ENCODE measurements around the gene CRACDL.

Gene CRACDL

GRCh38 chr2:98924038-98924830 lies 11.8 kb downstream of the CRACDL start:
- no peak for DNase-seq

- DNase-seq: no peak
Measured at GRCh38 chr2:98923244-98923940, 12.6 kb downstream of the CRACDL start.

GRCh38 chr2:98921062-98921461 lies 15.0 kb downstream of the CRACDL start:
- no peak for DNase-seq

- no peak for DNase-seq
Measured at GRCh38 chr2:98917031-98917471, 19.0 kb downstream of the CRACDL start.

- DNase-seq: no peak
Measured at GRCh38 chr2:98915751-98916358, 20.2 kb downstream of the CRACDL start.

DNA sequence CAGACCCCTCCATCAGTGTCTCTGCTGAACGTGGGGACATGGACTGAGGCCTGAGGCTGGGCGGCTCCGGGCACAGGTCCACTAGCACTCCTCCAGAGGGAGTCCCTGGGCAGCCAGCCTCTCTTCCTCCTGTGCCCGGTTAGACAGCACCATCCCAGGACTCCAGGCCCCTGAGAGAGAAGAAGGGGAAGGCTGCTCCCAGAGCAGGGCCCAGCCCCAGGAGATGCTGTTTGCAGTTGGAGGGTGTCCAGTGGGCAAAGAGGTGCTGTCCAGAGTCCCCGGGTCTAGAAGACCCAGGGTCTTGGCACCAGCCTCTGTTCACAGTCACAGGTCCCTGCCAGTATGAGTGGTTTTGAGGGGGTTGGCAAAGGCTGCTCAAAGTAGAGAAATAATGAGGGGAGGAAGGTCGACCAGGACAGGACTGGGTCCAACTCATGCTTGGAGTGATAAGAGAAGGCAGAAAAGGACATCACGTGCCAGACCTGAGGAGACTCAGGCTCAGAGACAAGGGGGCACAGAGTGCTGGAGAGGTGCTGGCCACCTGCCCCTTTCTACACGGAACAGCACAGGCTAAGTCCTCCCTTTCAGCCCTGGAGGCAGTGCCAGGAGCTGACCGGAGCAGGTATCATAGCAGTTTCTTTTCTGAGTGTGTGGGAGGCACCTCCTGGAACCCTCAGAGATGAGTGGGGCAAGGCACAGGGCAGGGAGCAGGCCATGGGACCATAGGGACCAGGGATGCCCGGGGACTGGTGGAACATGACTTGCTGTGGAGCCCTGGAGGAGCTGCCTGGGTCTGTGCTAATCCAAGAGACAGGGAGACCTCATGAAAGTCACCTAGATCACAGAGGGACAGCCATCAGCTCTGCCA lies 21.1 kb downstream of the CRACDL start:
- no peak for DNase-seq

DNA sequence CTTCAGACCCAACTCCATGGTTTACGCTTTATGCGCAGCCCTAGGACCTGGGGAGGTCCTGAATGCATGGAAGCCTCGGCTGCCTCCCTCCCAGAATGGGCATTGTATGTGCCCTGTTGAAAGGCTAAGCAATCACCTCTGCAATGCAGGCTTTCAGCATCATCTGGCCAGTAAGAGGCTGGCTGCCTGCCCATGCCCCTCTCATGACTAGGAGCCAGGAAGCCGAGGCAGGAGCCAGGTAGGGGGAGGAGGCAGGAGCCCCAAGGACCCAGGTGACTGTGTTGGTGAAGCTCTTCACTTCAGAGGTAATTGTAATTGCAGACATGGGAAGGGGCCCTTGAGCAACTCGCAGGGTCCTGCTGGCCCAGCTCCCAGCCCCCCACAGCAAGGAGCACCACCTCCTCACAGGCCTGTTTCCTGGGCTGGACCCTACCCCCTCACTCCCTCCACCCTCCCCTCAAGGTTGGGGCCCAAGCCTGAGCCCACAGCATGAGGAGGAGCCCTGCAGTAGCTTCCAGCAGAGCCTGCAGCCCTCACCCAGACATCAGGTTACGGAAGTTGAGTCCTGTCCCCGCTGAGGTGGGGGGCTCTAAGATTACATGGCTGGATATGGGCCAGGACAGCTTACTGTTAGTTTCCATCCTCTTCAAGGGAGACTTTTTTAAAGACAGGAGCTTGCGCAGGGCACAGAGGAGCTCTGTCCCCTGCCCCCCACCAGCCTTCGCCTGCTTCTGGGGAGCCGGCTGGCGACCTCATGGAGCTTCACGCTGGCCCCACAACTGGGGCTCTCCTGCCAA lies 21.9 kb downstream of the CRACDL start:
- no peak for DNase-seq

- no peak for DNase-seq
Measured at GRCh38 chr2:98912957-98913915, 22.8 kb downstream of the CRACDL start.

DNA sequence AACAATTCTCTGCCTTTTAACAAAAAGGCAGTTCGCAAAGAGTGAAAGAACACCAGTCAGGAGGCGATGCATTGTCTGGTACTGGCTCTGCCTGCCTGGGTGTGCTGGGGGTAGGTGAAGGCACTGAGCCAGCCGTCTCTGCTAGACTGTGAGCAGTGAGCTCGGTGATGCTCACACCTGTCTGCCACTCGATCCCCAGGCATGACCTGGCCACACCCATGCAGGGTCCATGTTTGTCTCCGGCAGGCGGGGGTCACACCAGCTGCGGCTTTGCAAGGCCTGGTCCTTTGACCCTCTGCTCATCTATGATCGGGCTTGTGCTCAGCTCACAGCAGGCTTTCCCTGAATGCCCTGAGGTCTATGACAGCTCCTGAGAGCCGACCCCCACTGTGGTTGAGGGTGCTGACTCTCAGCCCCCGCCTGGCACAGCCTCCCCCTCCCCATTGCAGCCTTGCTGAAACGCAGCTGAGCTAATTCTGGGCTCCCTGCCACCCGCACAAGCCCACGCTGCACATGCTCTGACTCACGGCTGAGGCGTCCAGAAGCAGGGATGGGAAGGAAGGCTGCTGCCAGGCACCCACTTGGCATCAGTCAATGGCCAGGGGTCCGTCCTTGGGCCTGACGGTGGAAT lies 23.7 kb downstream of the CRACDL start:
- DNase-seq: no peak

GRCh38 chr2:98911376-98912154 lies 24.5 kb downstream of the CRACDL start:
- DNase-seq: peak; percentile 12

DNA sequence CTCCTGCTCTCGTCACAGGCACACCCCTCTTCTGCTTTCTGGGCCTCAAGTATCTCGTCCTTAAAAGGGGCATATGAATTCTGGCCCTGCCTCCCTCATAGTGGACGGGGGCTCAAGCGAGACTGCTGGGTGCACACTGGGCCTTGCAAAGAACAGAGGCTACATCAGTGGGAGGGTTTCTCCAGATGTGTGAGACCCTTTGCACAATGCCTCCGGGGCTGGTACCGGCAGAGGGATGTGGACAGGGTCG lies 25.0 kb downstream of the CRACDL start:
- no peak for DNase-seq

- DNase-seq: no peak
Measured at GRCh38 chr2:98910349-98911125, 25.5 kb downstream of the CRACDL start.

- no peak for DNase-seq
Measured at GRCh38 chr2:98909317-98910211, 26.5 kb downstream of the CRACDL start.

DNA sequence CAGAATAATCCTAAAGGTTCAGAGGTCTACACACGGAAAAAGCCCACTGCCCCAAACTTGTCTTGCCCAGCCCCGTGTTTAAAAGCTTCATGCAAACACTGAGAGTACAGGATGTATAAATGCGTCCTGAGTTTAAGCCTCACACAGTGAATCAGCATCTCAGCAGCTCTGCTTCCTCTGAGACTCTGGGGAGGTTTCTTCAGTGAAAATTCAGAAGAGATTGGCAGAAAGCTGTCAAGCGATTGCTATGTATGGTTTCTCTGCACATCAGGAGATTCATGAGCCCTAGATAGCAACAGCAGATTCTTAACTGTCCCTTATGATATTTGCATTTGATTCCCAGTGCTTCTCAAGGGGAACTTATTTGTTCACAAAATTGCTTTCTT lies 27.1 kb downstream of the CRACDL start:
- DNase-seq: no peak

DNA sequence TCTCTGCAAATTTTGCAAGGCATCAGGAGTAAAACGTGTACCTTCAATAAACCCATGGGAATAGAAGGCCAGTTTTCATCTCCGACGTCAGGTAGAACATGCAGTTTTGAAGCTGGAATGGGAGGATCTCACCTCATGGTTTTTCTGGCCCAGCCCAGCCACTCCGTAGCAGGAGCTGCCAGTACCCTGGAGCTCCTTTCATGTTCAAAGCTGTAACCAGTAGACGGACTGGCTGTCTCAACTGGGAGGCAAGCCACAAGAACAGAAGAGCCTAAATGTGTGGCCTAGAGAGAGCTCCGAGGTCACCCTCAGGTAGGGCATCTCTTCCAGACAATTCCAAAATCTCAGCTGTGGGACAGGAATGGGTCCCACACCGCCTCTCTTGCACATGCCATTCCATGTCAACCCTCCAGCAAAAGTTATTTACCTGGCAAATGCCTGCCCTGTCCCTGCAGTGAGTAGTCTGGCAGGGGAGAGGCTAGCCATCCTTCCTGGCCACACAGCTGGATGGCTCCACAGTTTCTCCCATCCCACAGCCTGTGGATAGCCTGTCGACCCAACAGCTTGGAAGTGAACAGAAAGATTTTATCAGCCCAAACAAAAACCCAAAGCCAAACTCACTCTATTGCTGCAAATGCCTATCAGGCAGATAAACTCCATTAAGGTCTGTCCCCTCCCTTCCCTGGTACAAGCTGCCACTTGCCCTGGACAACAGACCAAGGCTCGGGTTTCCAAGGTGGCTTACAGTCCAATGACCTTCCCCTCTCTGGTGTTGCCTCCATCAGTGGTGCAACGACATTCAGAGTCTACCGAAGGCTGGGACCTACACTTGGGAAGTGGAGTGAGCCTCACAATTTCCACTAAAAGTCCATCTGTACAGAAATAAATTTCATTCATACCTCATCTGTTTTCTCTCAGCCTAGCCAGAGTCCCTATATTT lies 27.8 kb downstream of the CRACDL start:
- DNase-seq: no peak

DNA sequence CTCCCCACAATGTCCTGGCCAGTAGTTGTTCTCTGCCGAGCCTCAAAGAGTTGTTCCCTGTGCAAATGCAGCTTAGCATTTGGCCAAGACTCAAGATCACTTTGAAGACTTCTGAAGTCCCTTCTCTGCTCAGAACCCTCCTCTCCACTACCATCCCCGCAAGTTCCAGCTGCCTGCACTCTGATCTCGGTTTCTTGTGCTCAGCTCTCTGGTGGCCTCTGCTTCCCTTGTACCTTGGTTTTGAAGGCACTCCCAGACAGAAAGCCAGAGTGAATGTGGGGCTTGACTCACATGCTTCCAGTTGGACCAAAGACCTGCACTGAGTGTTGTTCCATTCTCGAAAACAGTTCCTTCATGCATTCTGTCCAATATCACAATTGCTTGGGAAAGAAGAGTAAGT lies 28.6 kb downstream of the CRACDL start:
- no peak for DNase-seq

All from central memory CD4-positive, alpha-beta T cell (primary cell).